Measurements from ENCODE around the gene MTCL3.

DNA sequence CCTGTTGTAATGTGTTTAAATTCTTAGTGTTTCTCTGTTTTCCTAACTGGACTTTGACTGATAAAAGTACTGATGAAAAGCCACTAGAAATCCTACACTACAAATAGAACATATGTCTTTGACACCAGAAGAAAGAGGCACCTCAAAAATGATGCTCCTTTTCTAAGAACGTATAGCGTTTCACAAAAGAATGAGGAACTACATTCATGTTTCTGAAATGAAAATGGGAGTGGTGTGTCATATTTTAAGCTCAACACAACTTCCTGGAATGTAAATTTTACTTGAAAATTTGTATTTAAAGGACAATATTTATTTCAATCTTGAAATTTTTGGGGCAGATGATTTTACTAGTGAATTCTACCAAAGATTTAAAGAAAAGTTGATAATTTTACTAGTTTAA, 95.2 kb downstream of the MTCL3 start:
- TF ChIP-seq, protein P1, sequence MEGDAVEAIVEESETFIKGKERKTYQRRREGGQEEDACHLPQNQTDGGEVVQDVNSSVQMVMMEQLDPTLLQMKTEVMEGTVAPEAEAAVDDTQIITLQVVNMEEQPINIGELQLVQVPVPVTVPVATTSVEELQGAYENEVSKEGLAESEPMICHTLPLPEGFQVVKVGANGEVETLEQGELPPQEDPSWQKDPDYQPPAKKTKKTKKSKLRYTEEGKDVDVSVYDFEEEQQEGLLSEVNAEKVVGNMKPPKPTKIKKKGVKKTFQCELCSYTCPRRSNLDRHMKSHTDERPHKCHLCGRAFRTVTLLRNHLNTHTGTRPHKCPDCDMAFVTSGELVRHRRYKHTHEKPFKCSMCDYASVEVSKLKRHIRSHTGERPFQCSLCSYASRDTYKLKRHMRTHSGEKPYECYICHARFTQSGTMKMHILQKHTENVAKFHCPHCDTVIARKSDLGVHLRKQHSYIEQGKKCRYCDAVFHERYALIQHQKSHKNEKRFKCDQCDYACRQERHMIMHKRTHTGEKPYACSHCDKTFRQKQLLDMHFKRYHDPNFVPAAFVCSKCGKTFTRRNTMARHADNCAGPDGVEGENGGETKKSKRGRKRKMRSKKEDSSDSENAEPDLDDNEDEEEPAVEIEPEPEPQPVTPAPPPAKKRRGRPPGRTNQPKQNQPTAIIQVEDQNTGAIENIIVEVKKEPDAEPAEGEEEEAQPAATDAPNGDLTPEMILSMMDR (conservative IDR thresholded peaks at IDR 0.05; ENCODE audit: low read depth, low read length) = no peak
- TF ChIP-seq EZH2 (IDR thresholded peaks at IDR 0.05; ENCODE audit: borderline replicate concordance, low read depth, low read length, poor library complexity, severe bottlenecking) = no peak
